K562 (cell line): ENCODE results near the gene EN2. TPM values are rescaled to one million over a fixed set of nuclear protein-coding genes. Genes with fewer than 3 reads are reported as not detected.

Source experiments
- ATAC-seq: fragments of 200-7000 bp; cut with Tn5 transposase; 3 replicates; pipeline ENCODE4 v1.9.1; 2020; ENCODE audit warnings: moderate library complexity
- BruUV-seq: library from RNA; stranded (reverse); fragments of 400-500 nt; replicated peaks from 2 replicates; lab custom pipeline; 2021; lab: Mats Ljungman, UMichigan
- CTCF ChIA-PET: fragments of 300-600 bp; formaldehyde crosslinking; extraction: SDS; loops from one replicate; lab custom pipeline; 2021; ENCODE audit warnings: low intra/inter-chr PET ratio; lab: Yijun Ruan, JAX
- POLR2A ChIA-PET: fragments of 300-600, 350-650 bp; sonication (Branson Sonifier 250); formaldehyde crosslinking; extraction: SDS; loops from one replicate; lab custom pipeline; 2021; ENCODE audit warnings: antibody characterized with exemption, inconsistent platforms; lab: Yijun Ruan, JAX
- DNase-seq, 4 experiments: peaks; one replicate each; pipeline versions ENCODE4 v3.0.0 to v3.0.0-alpha.2; 2011 to 2018; ENCODE audit warnings: low spot score in 3 of 4, mixed read lengths in 3 of 4; ENCODE audit errors: extremely low read depth in 1 of 4
- FAIRE-seq: peaks from 2 replicates; lab custom pipeline; 2011; peaks lifted over from hg19 to GRCh38; lab: Jason Lieb, UNC
- H2AFZ ChIP-seq: 2 replicates; pipeline ENCODE4 v1.6.0; 2011; ENCODE audit warnings: low read depth, low read length, control low read depth, inconsistent platforms
- H3K27ac ChIP-seq: fragments of 200-600 bp; 3 replicates; pipeline ENCODE4 v1.8.0; 2011; ENCODE audit warnings: low read depth, mild to moderate bottlenecking, control low read depth, inconsistent platforms, low read length, moderate library complexity, mixed read lengths; ENCODE audit errors: extremely low read depth
- H3K27me3 ChIP-seq, 2 experiments: fragments of 300-600 bp in 1 of 2; 2 replicates in 1 of 2; 3 replicates in 1 of 2; pipeline versions ENCODE4 v1.6.0 to v1.8.0; 2011; ENCODE audit warnings: inconsistent platforms in 2 of 2, low read length in 2 of 2, mild to moderate bottlenecking in 1 of 2, mixed read lengths in 1 of 2, moderate library complexity in 1 of 2; ENCODE audit not compliant: control insufficient read depth in 2 of 2, insufficient read depth in 2 of 2
- H3K36me3 ChIP-seq: fragments of 300-600 bp; 3 replicates; pipeline ENCODE4 v1.8.0; 2011; ENCODE audit warnings: mild to moderate bottlenecking, low read length, inconsistent platforms; ENCODE audit not compliant: control insufficient read depth, insufficient read depth
- H3K4me1 ChIP-seq, 2 experiments: fragments of 200-600 bp in 1 of 2; replicated peaks in 1 of 2; 2 replicates in 1 of 2; 3 replicates in 1 of 2; pipeline versions ENCODE4 v1.5.1 to v1.8.0; 2011; ENCODE audit warnings: inconsistent platforms in 2 of 2, low read length in 2 of 2, mild to moderate bottlenecking in 1 of 2, mixed read lengths in 1 of 2, moderate library complexity in 1 of 2; ENCODE audit not compliant: control insufficient read depth in 2 of 2, insufficient read depth in 2 of 2
- H3K4me2 ChIP-seq: 2 replicates; pipeline ENCODE4 v1.6.1; 2011; ENCODE audit warnings: low read length, control low read depth, inconsistent platforms, mixed read lengths; ENCODE audit not compliant: insufficient read depth
- H3K4me3 ChIP-seq: fragments of 200-600 bp; sonication (generic), shearing (Covaris generic); 2 replicates; pipeline ENCODE4 v1.5.1; 2016; ENCODE audit warnings: control low read depth, inconsistent platforms
- H3K79me2 ChIP-seq: fragments of 200-600 bp; 3 replicates; pipeline ENCODE4 v1.8.0; 2011; ENCODE audit warnings: low read length, inconsistent platforms; ENCODE audit not compliant: control insufficient read depth, insufficient read depth
- H3K9ac ChIP-seq, 2 experiments: 2 replicates each; pipeline versions ENCODE4 v1.6.0 to v1.6.1; 2011; ENCODE audit warnings: low read depth in 2 of 2, low read length in 2 of 2, control low read depth in 1 of 2, inconsistent platforms in 1 of 2, mild to moderate bottlenecking in 1 of 2, mixed read lengths in 1 of 2; ENCODE audit not compliant: insufficient read depth in 1 of 2
- H3K9me1 ChIP-seq: one replicate; pipeline ENCODE4 v1.6.0; 2011; ENCODE audit warnings: inconsistent platforms, mild to moderate bottlenecking, low read length, moderate library complexity; ENCODE audit not compliant: control insufficient read depth, insufficient read depth
- H3K9me3 ChIP-seq: replicated peaks from 2 replicates; pipeline ENCODE4 v1.5.1; 2011; ENCODE audit warnings: low read depth, low read length, inconsistent platforms; ENCODE audit not compliant: control insufficient read depth, insufficient read depth
- H4K20me1 ChIP-seq: replicated peaks from 2 replicates; pipeline ENCODE4 v1.6.1; 2011; ENCODE audit warnings: low read length, inconsistent platforms, mixed read lengths; ENCODE audit not compliant: control insufficient read depth, insufficient read depth
- POLR3A ChIP-seq: IDR thresholded peaks from 2 replicates; pipeline ENCODE4 v1.6.1; 2011; ENCODE audit warnings: borderline replicate concordance, mild to moderate bottlenecking, moderate library complexity; ENCODE audit not compliant: insufficient read length, insufficient read depth; ENCODE audit errors: extremely low read depth
- WGBS: fragments of 100-300 bp; shearing (Covaris generic); methylation state at CpG from one replicate; pipeline ENCODE4 v1.1.6; 2016; ENCODE audit warnings: low coverage, mixed read lengths; ENCODE audit not compliant: insufficient coverage; ENCODE audit errors: missing lambda C conversion rate; 5-methylcytosine and 5-hydroxymethylcytosine counted together
- in situ Hi-C: fragments of 300-500 bp; cut with MboI; formaldehyde crosslinking; loops from 4 replicates; pipeline ENCODE4 v1.15.0; 2018; ENCODE audit warnings: inconsistent platforms, mixed read lengths
- intact Hi-C: fragments of 100-400 bp; cut with micrococcal nuclease; formaldehyde crosslinking; loops from 2 replicates; pipeline ENCODE4 v1.14.2; 2022
- polyA plus RNA-seq, 8 experiments: library from polyadenylated mRNA; depleted of rRNA in 4 of 8; stranded (reverse) in 5 of 8; unstranded in 3 of 8; fragments of >200 nt; fragmentation: Nextera tagmentation in 2 of 8; fragmentation: Illumina TruSeq in 1 of 8; extraction: Ambion mirVana in 2 of 8; extraction: Trizol in 1 of 8; gene quantifications; 2 replicates each; pipeline versions ENCODE4 v1.2.1 to v1.2.3, GENCODE V29; 2011 to 2014; ENCODE audit warnings: inconsistent platforms in 1 of 8, missing spikeins in 1 of 8
- total RNA-seq, 7 experiments: library from RNA; depleted of rRNA in 6 of 7; stranded (reverse); fragments of >200 nt in 6 of 7; fragmentation: Illumina TruSeq in 2 of 7; extraction: Trizol in 2 of 7; gene quantifications; 2 replicates each; pipeline versions ENCODE4 v1.2.1 to v1.2.3, GENCODE V29; 2011 to 2021; ENCODE audit warnings: low replicate concordance in 1 of 7
- TF ChIP-seq, protein P1 (sequence below): fragments of 450-650 bp; IDR thresholded peaks from 2 replicates; pipeline ENCODE4 v1.6.1; 2018; ENCODE audit not compliant: partially characterized antibody

The EN2 gene
- total and polyA plus RNA-seq, 9 of the 15 experiments (the other 6 are each of a cell fraction or from before 2014, with no cell fraction given) = 0.04 TPM; not detected in 7

DNA sequence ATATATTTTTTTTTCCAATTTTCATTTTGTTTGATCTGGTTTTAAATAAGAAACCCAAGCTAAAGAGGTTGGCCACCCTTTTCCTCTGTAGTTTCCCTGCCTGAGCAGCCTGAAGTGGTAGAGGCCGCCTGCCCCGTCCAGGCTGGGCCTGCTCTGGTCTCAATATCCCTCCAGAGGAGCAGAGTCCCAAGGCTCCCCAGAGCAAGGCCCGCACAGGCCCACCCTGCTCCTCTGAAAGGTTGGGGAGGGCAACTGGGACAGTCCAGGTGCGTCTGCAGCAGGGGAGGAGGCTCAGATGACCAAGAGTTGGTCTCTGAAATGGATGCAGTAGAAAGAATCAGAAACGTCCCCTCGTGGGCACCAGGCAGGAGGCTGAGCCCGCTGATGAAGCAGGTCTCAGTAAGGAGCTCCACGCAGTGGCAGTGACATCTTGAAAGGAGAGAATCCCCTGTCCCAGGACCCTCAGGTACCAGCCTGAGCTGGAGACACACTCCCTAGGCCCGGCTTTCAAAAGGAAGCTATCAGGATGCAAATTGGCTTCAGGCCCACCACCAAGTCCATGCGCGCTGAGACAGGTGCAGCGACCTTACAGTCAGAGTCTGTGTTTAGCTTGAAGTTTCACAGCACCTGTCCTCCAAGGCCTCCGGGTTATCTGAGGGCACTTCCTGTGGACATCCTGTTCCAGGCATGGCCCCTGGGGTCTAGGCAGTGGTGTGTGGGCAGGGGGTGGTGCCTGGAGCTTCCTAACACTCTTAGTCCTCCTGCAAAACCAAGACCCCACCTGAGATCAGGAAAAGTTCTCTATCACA, 37.7 kb downstream of the EN2 start:
- ATAC-seq (no peak), DNase-seq (no peak), FAIRE-seq (no peak)
- intact Hi-C loops = no loop called here
- H3K4me1 ChIP-seq = peaks cover 0 to 11% of the 10 kb centered on the region in 2 experiments; a peak in 1 of 5 replicates
- no TSS peak for BruUV-seq
- no peaks in the 10 kb centered on the region for H3K9me1 ChIP-seq
- H4K20me1 ChIP-seq = peaks cover 9% of the 10 kb centered on the region; the same call in 1 of the 2 replicates
- H3K27ac ChIP-seq = no peak overlapping the region
- CTCF ChIA-PET = no interaction called here
- no peak overlapping the region for H3K9ac ChIP-seq
- no peaks in the 10 kb centered on the region for H3K9me3 ChIP-seq
- no peaks in the 10 kb centered on the region for H3K36me3 ChIP-seq
- POLR2A ChIA-PET = interaction anchor here (0.6 kb wide), 1 partner anchor 583 kb away, joined by 3 read pairs; no protein-coding TSS in a partner anchor
- 6% methylated on average over 13 of the region's 13 CpGs for WGBS
- in situ Hi-C loops = no loop called here
- no peak overlapping the region for H3K4me2 ChIP-seq
- H3K4me3 ChIP-seq = no peak overlapping the region
- H3K27me3 ChIP-seq = peaks cover 73 to 74% of the 10 kb centered on the region in 2 experiments
- no peak for TF ChIP-seq POLR3A
- TF ChIP-seq, protein P1, sequence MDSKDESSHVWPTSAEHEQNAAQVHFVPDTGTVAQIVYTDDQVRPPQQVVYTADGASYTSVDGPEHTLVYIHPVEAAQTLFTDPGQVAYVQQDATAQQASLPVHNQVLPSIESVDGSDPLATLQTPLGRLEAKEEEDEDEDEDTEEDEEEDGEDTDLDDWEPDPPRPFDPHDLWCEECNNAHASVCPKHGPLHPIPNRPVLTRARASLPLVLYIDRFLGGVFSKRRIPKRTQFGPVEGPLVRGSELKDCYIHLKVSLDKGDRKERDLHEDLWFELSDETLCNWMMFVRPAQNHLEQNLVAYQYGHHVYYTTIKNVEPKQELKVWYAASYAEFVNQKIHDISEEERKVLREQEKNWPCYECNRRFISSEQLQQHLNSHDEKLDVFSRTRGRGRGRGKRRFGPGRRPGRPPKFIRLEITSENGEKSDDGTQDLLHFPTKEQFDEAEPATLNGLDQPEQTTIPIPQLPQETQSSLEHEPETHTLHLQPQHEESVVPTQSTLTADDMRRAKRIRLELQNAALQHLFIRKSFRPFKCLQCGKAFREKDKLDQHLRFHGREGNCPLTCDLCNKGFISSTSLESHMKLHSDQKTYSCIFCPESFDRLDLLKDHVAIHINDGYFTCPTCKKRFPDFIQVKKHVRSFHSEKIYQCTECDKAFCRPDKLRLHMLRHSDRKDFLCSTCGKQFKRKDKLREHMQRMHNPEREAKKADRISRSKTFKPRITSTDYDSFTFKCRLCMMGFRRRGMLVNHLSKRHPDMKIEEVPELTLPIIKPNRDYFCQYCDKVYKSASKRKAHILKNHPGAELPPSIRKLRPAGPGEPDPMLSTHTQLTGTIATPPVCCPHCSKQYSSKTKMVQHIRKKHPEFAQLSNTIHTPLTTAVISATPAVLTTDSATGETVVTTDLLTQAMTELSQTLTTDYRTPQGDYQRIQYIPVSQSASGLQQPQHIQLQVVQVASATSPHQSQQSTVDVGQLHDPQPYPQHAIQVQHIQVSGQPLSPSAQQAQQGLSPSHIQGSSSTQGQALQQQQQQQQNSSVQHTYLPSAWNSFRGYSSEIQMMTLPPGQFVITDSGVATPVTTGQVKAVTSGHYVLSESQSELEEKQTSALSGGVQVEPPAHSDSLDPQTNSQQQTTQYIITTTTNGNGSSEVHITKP = peak; percentile 7
- no peaks in the 10 kb centered on the region for H3K79me2 ChIP-seq
- H2AFZ ChIP-seq = no peak overlapping the region
